Thymus (tissue), 11 donors: ENCODE results near the gene LINGO3. TPM values are rescaled to one million over a fixed set of nuclear protein-coding genes. Genes with fewer than 3 reads are reported as not detected.

Source experiments
- DNase-seq, 9 donors: peaks; one replicate each; pipeline ENCODE4 v3.0.0-alpha.2; 2013; ENCODE audit warnings: low spot score in 9 of 9, low read depth in 6 of 9, missing footprints in 1 of 9
- H3K27ac ChIP-seq, 2 donors: one replicate each; pipeline ENCODE4 v1.5.1; 2013; ENCODE audit warnings: control low read depth in 1 of 2, low read depth in 1 of 2, low read length in 1 of 2, mild to moderate bottlenecking in 1 of 2, moderate library complexity in 1 of 2
- H3K27me3 ChIP-seq, 2 donors: one replicate each; pipeline ENCODE4 v1.5.1; 2013; ENCODE audit warnings: low read length in 1 of 2; ENCODE audit not compliant: control insufficient read depth in 2 of 2, insufficient read depth in 1 of 2
- H3K36me3 ChIP-seq, 2 donors: one replicate each; pipeline ENCODE4 v1.5.1; 2013; ENCODE audit warnings: low read length in 1 of 2, mild to moderate bottlenecking in 1 of 2, moderate library complexity in 1 of 2; ENCODE audit not compliant: control insufficient read depth in 2 of 2, insufficient read depth in 2 of 2
- H3K4me1 ChIP-seq, 2 donors: one replicate each; pipeline ENCODE4 v1.5.1; 2013; ENCODE audit warnings: low read length in 2 of 2; ENCODE audit not compliant: control insufficient read depth in 2 of 2, insufficient read depth in 2 of 2
- H3K4me3 ChIP-seq, 2 donors: one replicate each; pipeline ENCODE4 v1.5.1; 2013; ENCODE audit warnings: low read length in 2 of 2, control low read depth in 1 of 2, mild to moderate bottlenecking in 1 of 2
- H3K9me3 ChIP-seq, 2 donors: one replicate each; pipeline ENCODE4 v1.5.1; 2013; ENCODE audit warnings: low read length in 1 of 2, mild to moderate bottlenecking in 1 of 2; ENCODE audit not compliant: control insufficient read depth in 2 of 2, insufficient read depth in 1 of 2
- WGBS: extraction: QIAGEN DNeasy Blood & Tissue Kit; methylation state at CpG from one replicate; pipeline ENCODE4 v1.1.7; 2013; 5-methylcytosine and 5-hydroxymethylcytosine counted together
- polyA plus RNA-seq: library from polyadenylated mRNA; stranded (reverse); fragments of 200-250 nt; gene quantifications from one replicate; pipeline ENCODE4 v1.2.3, GENCODE V29; 2013
- total RNA-seq: library from RNA; stranded (reverse); fragments of 120-200 nt; gene quantifications from one replicate; pipeline ENCODE4 v1.2.4, GENCODE V29; 2013
- donor health status: healthy.

The LINGO3 gene
- total and polyA plus RNA-seq, 2 donors: 0.05 to 0.16 TPM

GRCh38 chr19:2341244-2341751 is 33.3 kb upstream of the LINGO3 start:
- H3K36me3 ChIP-seq: peaks cover 43 to 80% of the 10 kb centered on the region in 2 donors
- peaks cover 0 to 4% of the 10 kb centered on the region in 2 donors for H3K4me1 ChIP-seq
- no peak overlapping the region for H3K27ac ChIP-seq
- H3K4me3 ChIP-seq: no peak overlapping the region
- no peaks in the 10 kb centered on the region for H3K9me3 ChIP-seq
- DNase-seq: no peak
- WGBS: 51% methylated on average over 24 of the region's 24 CpGs
- no peaks in the 10 kb centered on the region for H3K27me3 ChIP-seq

GRCh38 chr19:2340496-2341243 is 32.7 kb upstream of the LINGO3 start:
- WGBS: 96% methylated on average over 38 of the region's 38 CpGs
- DNase-seq: no peak
- no peaks in the 10 kb centered on the region for H3K9me3 ChIP-seq
- no peak overlapping the region for H3K27ac ChIP-seq
- H3K27me3 ChIP-seq: no peaks in the 10 kb centered on the region
- H3K4me1 ChIP-seq: peaks cover 0 to 4% of the 10 kb centered on the region in 2 donors
- no peak overlapping the region for H3K4me3 ChIP-seq
- peaks cover 46 to 78% of the 10 kb centered on the region in 2 donors for H3K36me3 ChIP-seq

- H3K4me3 ChIP-seq: no peak overlapping the region
- DNase-seq: no peak
- H3K9me3 ChIP-seq: peaks cover 0 to 9% of the 10 kb centered on the region in 2 donors
- peaks cover 0 to 4% of the 10 kb centered on the region in 2 donors for H3K4me1 ChIP-seq
- H3K27ac ChIP-seq: no peak overlapping the region
- 97% methylated on average over 52 of the region's 52 CpGs for WGBS
- H3K27me3 ChIP-seq: no peaks in the 10 kb centered on the region
- peaks cover 44 to 69% of the 10 kb centered on the region in 2 donors for H3K36me3 ChIP-seq
Measured at GRCh38 chr19:2339644-2340310, 31.8 kb upstream of the LINGO3 start.

- DNase-seq: no peak
- Histone ChIP-seq H3K27ac (no peak overlapping the region), H3K4me3 (no peak overlapping the region), H3K27me3 (no peaks in the 10 kb centered on the region), H3K36me3 (peaks cover 40 to 65% of the 10 kb centered on the region in 2 donors), H3K9me3 (peaks cover 1 to 17% of the 10 kb centered on the region in 2 donors), H3K4me1 (peaks cover 1 to 5% of the 10 kb centered on the region in 2 donors)
- 98% methylated on average over 54 of the region's 54 CpGs for WGBS
Measured at GRCh38 chr19:2338751-2339643, 31.0 kb upstream of the LINGO3 start.

GRCh38 chr19:2338055-2338615 is 30.2 kb upstream of the LINGO3 start:
- Histone ChIP-seq H3K4me3 (no peak overlapping the region), H3K27me3 (no peaks in the 10 kb centered on the region), H3K4me1 (peaks cover 9 to 13% of the 10 kb centered on the region in 2 donors), H3K27ac (no peak overlapping the region), H3K36me3 (peaks cover 40 to 59% of the 10 kb centered on the region in 2 donors), H3K9me3 (peaks cover 1 to 25% of the 10 kb centered on the region in 2 donors)
- 98% methylated on average over 21 of the region's 21 CpGs for WGBS
- no peak for DNase-seq

- no peak overlapping the region for H3K4me3 ChIP-seq
- no peak overlapping the region for H3K27ac ChIP-seq
- no peaks in the 10 kb centered on the region for H3K27me3 ChIP-seq
- DNase-seq: no peak
- H3K36me3 ChIP-seq: peaks cover 36 to 52% of the 10 kb centered on the region in 2 donors
- peaks cover 1 to 25% of the 10 kb centered on the region in 2 donors for H3K9me3 ChIP-seq
- H3K4me1 ChIP-seq: peaks cover 13 to 20% of the 10 kb centered on the region in 2 donors
- WGBS: 91% methylated on average over 19 of the region's 19 CpGs
Measured at GRCh38 chr19:2337329-2337707, 29.4 kb upstream of the LINGO3 start.

GRCh38 chr19:2336528-2337328 is 28.8 kb upstream of the LINGO3 start:
- H3K4me3 ChIP-seq: no peak overlapping the region
- no peaks in the 10 kb centered on the region for H3K27me3 ChIP-seq
- no peak for DNase-seq
- H3K36me3 ChIP-seq: peaks cover 32 to 47% of the 10 kb centered on the region in 2 donors
- H3K27ac ChIP-seq: no peak overlapping the region
- H3K4me1 ChIP-seq: peaks cover 18 to 26% of the 10 kb centered on the region in 2 donors
- 96% methylated on average over 33 of the region's 33 CpGs for WGBS
- H3K9me3 ChIP-seq: peaks cover 1 to 28% of the 10 kb centered on the region in 2 donors

GRCh38 chr19:2335848-2336247 is 27.9 kb upstream of the LINGO3 start:
- H3K4me3 ChIP-seq: no peak overlapping the region
- H3K4me1 ChIP-seq: peaks cover 19 to 31% of the 10 kb centered on the region in 2 donors

More at GRCh38 chr19:2335848-2336247, 27.9 kb upstream of the LINGO3 start:
- Histone ChIP-seq H3K36me3 (peaks cover 23 to 38% of the 10 kb centered on the region in 2 donors), H3K27ac (no peak overlapping the region), H3K9me3 (peaks cover 1 to 29% of the 10 kb centered on the region in 2 donors), H3K27me3 (no peaks in the 10 kb centered on the region)
- WGBS: 99% methylated on average over 3 of the region's 3 CpGs
- no peak for DNase-seq
